ENCODE results near the gene MNS1.
"Not testable (repeated sequence)": the region's sequence is repeated elsewhere in the genome, so short reads cannot be mapped to it uniquely, and the experiment has no call there.

The MNS1 gene, protein sequence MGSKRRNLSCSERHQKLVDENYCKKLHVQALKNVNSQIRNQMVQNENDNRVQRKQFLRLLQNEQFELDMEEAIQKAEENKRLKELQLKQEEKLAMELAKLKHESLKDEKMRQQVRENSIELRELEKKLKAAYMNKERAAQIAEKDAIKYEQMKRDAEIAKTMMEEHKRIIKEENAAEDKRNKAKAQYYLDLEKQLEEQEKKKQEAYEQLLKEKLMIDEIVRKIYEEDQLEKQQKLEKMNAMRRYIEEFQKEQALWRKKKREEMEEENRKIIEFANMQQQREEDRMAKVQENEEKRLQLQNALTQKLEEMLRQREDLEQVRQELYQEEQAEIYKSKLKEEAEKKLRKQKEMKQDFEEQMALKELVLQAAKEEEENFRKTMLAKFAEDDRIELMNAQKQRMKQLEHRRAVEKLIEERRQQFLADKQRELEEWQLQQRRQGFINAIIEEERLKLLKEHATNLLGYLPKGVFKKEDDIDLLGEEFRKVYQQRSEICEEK

DNA sequence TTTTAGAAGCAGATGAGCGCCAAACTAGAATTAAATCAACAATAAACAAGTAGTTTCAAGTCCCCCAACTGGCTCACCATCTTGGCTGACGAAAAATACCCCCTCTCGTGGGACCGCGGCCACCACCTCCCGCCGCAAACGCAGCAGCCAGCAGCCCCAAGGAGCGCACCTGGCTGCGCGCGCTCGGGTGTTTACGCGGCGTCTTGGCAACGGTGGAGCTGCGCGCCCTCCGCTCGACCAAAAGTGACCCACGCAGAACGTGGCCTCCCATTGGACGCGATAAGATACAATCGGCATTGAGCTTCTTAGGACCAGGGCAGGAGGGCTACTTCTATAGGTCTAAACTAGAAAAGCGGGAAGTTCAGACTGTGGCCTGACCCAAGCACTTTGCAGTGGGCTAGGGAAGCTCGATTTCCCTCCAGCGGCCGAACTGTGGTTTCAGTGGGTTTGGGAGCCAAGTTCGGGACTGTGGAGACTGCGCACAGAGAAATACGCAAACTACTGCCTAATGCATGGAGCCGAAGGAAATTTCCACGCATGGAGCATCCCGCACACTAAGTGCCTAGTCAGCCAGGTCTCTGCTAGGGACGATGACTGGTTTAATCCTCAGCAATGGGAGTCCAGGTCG is at the start of gene MNS1:
MNS1 (minus strand) TSS at position 245 of the 628 bp plus-strand sequence; CDS start at position 80, 165 bp downstream.
- peak; percentile 99 for DNase-seq (ENCODE audit: low spot score)

DNA sequence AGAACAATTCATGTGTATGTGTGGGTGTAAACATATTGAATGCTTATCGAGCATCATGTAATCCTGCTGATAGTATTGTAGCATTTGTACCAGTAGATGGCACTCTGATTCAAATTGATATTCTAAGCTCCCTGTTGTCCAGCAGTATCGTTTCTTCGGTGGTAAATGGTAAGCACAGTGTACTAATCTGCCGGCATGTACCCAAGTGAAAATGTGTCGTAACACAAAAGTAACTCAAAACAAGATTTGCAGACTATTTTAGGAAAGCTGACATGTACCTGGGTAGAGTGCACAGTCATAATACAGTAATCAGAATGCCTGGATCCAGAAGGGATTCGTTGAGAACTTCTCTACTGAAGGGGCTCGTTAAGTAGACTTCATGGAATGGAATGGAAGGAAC is 31.7 kb upstream of the MNS1 start:
- DNase-seq (ENCODE audit: low spot score) = peak; percentile 89

DNA sequence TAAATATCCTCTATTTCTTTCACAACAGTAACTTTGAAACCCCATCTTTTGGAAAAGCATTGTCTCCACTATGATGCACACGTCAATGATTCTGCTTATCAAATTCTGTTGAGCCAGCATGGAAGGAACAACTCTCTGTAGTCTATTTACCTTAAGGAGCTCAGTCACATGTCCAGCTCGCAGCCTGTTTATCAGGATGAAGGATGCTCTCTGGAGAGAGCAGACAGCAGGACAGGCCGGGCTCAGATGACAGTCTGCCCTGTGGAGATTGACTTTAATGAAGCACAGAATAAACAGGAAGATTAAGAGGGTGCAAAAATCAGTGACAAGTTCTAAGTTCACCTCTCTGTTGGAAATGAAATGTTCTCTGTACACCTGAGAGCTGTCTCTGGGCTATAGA is 30.6 kb upstream of the MNS1 start:
- no peak for DNase-seq (ENCODE audit: low spot score)

DNA sequence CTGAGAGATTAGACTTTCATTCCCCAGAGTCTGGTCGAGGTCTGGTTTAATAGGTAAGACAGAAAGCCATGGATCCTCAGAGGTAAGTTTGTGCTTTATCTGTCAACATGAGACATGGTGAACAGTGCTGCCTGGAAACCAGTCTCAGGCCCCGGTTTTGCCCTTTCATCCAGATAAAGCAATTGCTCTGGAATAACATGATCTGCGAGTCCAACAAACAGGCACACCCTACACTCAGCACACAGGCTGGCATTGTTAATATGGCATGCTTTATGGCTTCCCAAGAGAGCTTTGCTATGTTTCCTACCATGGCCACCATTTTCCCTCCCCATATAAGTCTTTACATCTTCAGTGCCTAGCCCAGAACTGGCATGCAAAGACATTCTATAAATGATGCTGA is 30.1 kb upstream of the MNS1 start:
- DNase-seq (ENCODE audit: low spot score) = no peak

DNA sequence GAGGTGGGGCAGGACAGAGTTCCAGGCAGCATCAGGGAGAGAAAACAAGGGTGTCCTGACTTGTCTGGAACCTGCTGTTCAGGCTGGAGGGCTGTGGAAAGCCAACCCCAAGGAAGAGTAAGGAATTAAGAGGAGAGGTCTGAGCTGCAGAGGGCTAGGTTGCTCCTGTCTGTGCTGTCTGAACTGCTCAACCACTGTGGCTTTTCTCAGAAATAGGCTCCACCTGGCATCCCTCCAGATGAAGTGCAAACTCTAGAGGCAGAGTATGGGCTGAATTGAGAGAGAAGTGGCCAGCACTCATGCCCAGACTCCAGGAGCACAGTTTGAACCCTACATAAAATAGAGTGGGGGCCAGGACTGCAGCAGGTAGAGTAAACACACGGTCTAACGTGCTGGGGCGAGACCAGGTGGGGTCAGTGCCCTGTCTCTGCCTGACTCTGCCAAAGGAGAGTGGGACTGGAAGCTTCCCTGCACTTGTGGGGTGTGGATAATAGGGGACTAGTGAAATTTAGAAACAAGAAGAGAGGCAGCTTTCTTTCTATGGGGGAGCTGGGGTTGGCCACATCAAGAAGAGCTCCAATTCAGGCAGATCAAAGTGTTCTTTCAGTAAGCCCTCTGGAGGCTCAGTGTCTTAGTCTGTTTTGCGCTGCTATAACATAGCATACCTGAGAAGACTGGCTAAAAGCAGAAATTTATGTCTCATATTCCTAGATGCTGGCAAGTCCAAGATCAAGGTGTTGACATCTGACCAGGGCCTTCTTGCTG is 28.0 kb upstream of the MNS1 start:
- no peak for DNase-seq (ENCODE audit: low spot score)

DNA sequence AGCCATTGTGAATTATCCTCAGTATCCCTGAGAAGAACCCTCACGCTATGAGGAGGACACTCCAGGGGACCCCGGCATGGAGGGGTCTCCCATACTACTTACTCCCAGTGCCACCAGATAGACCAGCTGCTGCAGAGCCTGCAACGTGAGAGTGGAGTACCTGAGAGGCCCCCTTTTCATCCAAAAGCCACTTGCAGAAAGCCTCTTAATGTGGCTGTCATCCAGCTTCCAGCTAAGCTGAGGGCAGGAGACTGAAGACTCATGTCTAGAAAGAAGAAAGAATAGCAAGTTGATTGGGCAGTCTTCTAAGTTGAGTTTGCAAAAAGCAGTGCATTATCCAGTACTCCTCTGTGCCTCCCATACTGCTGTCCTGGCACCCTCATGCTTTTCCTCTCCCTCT is 27.3 kb upstream of the MNS1 start:
- DNase-seq (ENCODE audit: low spot score) = no peak

DNA sequence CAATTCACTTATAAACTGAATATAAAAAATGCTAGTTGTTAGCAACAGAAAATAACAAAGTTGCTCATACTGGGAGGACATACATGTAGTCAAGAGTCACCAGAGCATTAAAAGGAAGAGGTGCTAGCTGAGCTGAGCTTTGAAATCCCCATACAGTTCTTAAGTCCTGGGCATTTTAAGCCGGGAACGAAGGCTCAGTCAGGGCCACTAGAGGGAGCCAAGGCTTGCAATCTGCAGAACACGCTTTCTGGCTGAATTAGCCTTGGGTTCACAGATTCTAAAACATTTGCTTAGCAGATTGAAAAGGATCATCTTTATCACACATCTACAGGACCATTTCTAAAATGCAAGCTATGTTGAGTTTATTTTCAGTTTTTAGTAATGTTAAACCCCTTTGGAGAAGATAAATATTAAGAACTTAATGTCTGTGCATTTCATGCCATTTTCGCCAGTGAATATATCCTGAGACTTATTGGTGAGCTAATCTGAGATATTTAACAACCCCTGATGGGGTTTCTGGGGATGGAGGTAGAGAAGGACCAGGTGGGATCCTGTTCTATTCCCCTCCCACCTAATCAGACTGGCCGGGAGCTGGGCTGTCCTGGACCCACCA is 26.3 kb upstream of the MNS1 start:
- peak; percentile 87 for DNase-seq (ENCODE audit: low spot score)

DNA sequence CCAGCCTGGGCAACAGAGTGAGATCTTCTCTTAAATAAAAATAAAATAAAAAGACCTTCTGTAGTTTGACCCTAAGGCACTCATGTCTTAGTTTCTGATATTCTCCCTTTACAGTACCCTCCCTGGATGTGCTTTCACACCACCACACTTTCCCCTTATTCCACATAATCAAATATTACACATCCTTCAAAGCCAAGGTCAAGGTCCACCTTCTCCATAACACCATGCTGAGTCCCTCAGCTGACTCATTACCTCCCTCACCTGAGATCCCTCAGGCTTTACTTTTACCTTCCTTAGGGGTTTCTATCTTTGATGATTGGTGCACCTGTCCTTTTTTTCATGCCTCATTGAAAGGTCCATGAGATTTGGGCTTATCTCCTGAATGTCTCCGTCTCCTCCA is 25.5 kb upstream of the MNS1 start:
- no peak for DNase-seq (ENCODE audit: low spot score)

DNA sequence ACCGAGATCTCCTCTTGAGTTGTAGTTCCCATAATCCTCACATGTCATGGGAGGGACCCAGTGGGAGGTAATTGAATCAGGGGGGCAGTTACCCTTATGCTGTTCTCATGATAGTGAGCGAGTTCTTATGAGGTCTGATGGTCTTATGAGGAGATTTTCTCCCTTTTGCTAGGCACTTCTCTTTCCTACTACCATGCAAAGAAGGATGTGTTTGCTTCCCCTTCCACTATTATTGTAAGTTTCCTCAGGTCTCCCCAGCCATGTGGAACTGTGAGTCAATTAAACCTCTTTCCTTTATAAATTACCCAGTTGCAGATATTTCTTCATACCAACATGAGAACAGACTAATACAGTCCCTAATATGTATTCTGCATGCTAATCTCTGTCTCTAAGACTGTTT is 21.3 kb upstream of the MNS1 start:
- not testable (repeated sequence) for DNase-seq (ENCODE audit: low spot score)

DNA sequence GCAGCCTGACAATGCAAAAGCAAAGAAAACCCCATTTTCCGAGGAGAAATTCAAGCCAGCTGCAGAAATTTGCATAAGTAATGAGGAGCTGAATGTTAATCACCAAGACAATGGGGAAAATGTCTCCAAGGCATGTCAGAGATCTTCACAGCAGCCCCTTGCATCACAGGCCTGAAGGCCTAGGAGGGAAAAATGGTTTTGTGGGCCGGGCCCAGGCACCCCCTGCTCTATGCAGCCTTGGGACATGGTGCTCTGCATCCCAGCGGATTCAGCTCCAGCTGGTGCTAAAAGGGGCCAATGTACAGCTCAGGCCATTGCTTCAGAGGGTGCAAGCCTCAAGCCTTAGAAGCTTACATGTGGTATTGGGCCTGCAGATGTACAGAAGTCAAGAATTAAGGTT is 20.5 kb upstream of the MNS1 start:
- not testable (repeated sequence) for DNase-seq (ENCODE audit: low spot score)

DNA sequence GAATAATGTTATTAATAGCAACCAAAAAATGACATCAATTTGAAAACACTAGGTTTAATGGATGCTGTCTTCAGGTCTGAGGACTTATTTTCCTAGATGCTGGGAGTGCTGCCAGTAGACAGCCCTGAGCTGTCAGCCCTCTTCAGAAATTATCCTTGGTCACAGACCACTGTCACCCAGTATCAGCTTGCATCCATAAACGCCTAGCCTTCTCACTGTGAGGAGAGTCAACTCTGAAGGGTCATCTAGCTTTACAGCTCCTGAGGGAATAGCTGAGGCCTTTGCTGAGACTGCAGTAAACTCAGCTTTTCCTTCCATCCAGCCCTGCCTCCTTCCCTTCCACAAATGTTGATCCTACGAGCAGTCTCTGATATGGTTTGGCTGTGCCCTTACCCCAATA is 19.4 kb upstream of the MNS1 start:
- no peak for DNase-seq (ENCODE audit: low spot score)

DNA sequence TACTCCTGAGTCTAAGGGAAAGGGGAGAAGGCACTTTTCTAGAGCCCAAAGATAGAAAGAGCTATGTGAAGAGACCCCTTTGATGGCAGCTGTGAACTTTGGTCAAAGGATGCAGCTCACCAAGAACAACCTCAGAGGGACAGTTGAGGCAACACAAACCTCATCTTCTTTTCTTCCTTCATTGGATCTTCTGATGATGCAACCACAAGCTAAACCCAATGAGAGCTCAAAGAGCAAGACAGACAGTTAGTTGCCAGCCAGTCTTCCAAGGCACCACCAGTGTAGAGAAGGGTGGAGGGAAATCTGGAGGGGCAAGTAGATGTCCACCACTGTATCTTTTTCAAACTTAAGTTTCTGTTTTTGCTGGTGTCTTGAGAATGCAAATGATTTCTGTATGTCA is 10.4 kb upstream of the MNS1 start:
- no peak for DNase-seq (ENCODE audit: low spot score)

DNA sequence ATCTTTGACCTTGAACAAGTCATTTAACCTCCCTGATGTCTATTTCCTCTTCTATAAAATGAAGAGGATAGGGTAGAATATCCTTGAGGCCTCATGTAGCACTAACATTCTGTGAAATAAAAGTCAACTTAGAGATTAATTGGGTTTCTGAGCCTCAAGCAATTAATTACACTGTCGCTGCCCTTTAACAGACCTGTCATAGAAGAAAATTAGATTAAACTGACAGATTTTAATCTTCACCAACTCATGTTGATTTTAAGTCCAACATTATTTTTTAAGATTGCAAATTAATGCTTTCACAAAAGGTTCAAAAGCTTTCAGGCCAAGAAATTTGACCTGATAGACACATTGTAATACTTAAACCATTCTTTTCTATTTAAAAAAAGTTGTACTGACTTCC is 8.1 kb upstream of the MNS1 start:
- no peak for DNase-seq (ENCODE audit: low spot score)

DNA sequence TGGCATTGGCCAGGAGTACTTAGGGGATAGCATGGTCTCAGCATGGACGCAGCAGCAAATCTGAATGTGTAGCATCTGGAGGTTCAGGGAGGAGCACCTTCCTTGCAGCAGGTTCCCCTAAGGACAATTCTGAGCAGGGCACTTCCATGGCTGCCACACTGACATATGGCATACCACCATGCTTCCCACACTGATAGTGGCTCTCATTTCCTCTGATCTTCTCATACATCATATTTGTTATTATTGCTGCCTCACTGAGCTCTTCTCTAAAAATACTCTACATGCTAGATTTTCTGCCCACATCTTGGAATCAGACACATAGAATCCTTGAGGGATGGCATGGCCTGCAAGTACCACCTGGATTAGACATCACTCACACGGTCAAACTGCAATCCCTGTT is 7.3 kb upstream of the MNS1 start:
- no peak for DNase-seq (ENCODE audit: low spot score)

DNA sequence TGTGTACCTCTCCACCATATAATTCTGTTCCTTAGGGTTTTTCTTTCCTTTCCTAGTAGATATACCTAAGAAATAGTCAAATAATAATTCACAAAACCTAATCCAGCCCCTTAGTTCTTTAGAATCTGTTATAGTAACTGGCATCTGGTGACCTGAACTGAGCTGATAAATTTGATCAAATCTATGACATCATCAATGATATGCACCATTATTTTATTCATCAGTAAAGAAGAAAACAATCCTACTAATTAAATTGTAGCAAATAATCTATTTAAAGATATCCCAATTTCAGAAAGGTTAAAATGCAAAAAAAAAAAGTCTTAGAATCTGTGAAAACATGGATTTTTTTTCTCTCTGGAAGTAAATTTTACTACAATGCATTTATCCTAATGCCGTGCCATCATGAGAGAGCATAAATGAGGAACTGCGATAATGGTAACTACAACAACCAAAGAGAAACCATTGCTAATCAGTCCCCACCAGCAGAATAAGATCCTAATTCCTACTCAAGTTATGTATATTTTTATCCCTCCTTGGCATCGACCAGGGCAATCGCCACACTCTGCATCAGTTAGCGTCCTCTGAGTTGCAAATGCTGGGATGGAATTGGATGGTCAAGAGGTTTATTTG is 6.6 kb upstream of the MNS1 start:
- DNase-seq (ENCODE audit: low spot score) = no peak

DNA sequence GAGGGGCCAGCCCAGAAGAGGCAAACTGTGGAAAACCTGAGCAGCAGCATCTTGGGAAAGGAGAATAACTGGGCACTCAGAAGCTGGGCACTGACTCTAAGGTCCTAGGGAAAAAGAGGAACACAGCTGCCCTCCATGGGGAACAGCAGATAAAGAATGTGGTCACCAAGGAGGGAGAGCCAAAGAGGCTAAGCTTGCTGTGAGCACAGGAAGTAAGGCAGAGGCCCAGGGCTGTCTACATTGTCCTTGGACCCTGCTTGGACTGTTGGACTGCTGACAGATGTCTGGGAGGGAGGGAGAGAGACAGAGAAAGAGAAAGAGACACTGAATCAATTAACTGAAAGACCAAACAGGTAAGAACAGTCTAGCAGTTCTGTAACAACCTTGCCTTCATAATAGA is 4.5 kb upstream of the MNS1 start:
- no peak for DNase-seq (ENCODE audit: low spot score)

DNA sequence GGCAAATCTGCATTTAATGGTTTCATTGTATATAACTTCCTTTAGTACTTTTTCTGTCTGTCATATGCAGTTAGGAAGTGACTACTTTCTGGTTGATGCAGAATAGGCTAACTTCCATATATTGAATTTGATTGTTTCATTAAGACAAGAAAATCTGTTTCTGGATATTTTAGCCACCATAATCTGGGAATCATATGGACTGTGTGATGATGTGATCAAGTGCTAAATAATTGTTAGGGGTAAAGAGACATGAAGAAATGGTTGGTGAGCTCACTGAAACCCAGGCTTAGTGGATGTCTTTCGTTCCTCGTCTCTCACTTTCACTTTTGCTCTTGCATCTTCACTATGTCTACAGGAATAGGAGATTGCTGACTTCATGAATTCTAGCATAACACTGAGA is 3.5 kb upstream of the MNS1 start:
- DNase-seq (ENCODE audit: low spot score) = peak; percentile 78

DNA sequence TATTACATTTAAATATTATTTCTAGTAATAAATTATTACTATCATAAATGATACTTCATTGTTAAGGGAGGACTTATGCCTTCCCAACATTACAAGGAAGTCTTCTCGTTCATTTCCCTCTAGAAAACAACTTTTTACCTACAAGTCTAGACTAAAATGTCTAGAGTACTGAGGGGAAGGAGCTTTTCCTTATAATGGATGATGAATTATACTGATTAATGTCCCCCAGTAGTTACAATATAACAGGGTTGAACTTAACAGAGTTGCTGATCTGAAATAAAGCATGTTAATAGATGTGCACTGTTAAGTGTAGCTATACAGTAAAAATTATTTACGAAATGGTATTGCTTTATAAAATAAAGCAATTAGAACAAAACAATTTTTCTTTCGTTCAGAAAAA is 2.7 kb upstream of the MNS1 start:
- no peak for DNase-seq (ENCODE audit: low spot score)

DNA sequence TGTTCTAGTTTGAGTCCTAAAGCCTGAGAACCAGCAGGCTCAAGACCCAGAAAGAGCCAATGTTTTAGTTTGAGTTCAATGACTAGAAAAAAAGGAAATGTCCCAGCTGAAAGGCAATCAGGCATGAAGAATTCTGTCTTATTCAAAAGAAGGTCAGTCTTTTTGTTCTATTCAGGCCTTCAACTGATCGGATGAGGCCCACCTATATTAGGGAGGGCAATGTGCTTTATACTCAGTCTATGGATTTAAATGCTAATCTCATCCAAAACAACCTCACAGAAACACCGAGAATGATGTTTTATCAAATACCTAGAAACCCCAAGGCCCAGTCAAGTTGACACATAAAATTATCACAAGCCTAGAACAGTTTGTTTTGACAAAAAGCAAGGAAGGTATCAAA is 4.0 kb downstream of the MNS1 start:
- peak; percentile 12 for DNase-seq (ENCODE audit: low spot score)

DNA sequence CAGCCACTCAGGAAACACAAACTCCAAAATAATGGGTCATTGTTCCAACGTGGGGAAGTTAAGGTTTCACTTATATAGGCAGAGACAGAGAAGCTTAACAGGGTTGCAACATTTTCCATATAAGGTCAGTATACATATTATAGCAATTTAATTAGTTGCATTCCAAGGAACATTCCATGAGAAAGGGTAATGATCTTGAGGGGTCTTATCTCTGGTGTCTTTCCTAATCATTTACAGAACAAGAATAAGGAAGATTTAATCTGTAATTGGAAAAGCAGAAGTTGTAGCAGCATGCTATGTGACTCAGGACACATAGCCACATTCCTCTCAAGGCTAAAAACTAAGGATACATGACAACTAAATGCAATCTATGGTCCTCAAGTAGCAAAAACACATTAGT is 4.9 kb downstream of the MNS1 start:
- no peak for DNase-seq (ENCODE audit: low spot score)

DNA sequence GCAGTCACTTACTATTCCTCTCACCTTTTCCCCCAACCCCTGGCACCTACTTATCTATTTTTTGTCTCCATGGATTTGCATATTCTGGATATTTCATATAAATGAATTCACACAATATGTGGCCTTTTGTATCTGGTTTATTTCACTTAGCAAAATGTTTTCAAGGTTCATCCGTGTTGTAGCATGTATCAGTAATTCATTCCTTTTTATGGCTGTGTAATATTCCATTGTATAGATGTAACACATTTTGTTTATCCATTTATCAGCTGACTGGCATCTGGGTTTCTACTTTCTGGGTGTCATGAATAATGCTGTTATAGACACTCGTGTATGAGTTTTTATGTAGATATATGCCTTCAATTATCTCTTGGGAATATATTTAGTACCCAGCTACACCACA is 5.8 kb downstream of the MNS1 start:
- no peak for DNase-seq (ENCODE audit: low spot score)

DNA sequence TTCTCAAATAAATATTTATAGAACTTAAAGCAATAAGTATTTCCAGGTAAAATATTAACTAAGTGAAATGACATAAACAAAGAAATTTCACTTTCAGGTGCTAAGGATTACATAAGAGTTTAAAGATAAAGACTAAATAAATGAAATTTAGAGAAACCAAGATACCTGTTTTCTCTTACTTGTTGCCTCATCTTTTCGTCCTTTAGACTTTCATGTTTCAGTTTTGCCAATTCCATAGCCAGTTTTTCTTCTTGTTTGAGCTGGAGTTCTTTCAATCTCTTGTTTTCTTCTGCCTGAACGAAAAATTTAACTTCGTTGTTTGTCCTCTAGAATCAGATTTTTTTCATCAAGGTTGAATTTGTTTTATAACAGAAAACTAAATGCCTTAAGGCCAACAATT is 8.7 kb downstream of the MNS1 start:
- DNase-seq (ENCODE audit: low spot score) = no peak
